HepG2 (cell line): ENCODE results near the gene PLEKHH3. TPM values are rescaled to one million over a fixed set of nuclear protein-coding genes. Genes with fewer than 3 reads are reported as not detected.
A peak's percentile ranks its signal among the peaks of the same experiment; 100 is the strongest.

Experiments used
- ARNTL ChIP-seq: sonication (generic); formaldehyde crosslinking; IDR thresholded peaks from 2 replicates; pipeline ENCODE4 v1.4.0; 2020; ENCODE audit warnings: mild to moderate bottlenecking, missing genetic modification reagents
- JDP2 ChIP-seq: sonication (generic); formaldehyde crosslinking; IDR thresholded peaks from 2 replicates; pipeline ENCODE4 v1.8.1; 2022; ENCODE audit warnings: missing genetic modification reagents, borderline replicate concordance
- KLF12 ChIP-seq: sonication (generic); formaldehyde crosslinking; IDR thresholded peaks from 2 replicates; pipeline ENCODE4 v1.4.0; 2020; ENCODE audit warnings: missing genetic modification reagents, borderline replicate concordance
- PRPF4 ChIP-seq: fragments of 200-400 bp; formaldehyde crosslinking; IDR thresholded peaks from 2 replicates; pipeline ENCODE4 v1.6.1; 2016; ENCODE audit warnings: low read length, low read depth; ENCODE audit not compliant: poor library complexity, severe bottlenecking
- SP1 ChIP-seq, 2 experiments: fragments of 450-650 bp in 1 of 2; sonication (generic) in 1 of 2; formaldehyde crosslinking in 1 of 2; IDR thresholded peaks; 2 replicates each; pipeline versions ENCODE4 v1.4.0 to v1.6.1; 2016 to 2020; ENCODE audit warnings: missing genetic modification reagents in 1 of 2
- TRIM24 ChIP-seq: sonication (generic); formaldehyde crosslinking; IDR thresholded peaks from 2 replicates; pipeline ENCODE4 v1.8.0; 2022; ENCODE audit warnings: mild to moderate bottlenecking, missing genetic modification reagents
- ZC3H4 ChIP-seq: sonication (generic); formaldehyde crosslinking; IDR thresholded peaks from 2 replicates; pipeline ENCODE4 v1.4.0; 2020; ENCODE audit warnings: missing genetic modification reagents, borderline replicate concordance
- ZFX ChIP-seq: sonication (generic); formaldehyde crosslinking; IDR thresholded peaks from 2 replicates; pipeline ENCODE4 v1.4.0; 2020; ENCODE audit warnings: mild to moderate bottlenecking, low read depth, missing genetic modification reagents, moderate library complexity
- ZFYVE20 ChIP-seq: sonication (generic); formaldehyde crosslinking; IDR thresholded peaks from 2 replicates; pipeline ENCODE4 v1.8.0; 2023; ENCODE audit warnings: low read depth, mild to moderate bottlenecking, moderate library complexity, missing genetic modification reagents, borderline replicate concordance
- ZNF337 ChIP-seq: sonication (generic); formaldehyde crosslinking; IDR thresholded peaks from 2 replicates; pipeline ENCODE4 v1.5.1; 2020; ENCODE audit warnings: missing genetic modification reagents, low read depth, mild to moderate bottlenecking, borderline replicate concordance
- ZNF703 ChIP-seq: sonication (generic); formaldehyde crosslinking; IDR thresholded peaks from 2 replicates; pipeline ENCODE4 v1.5.1; 2020; ENCODE audit warnings: missing genetic modification reagents, mild to moderate bottlenecking, moderate library complexity, borderline replicate concordance
- polyA plus RNA-seq, 8 experiments: library from polyadenylated mRNA; depleted of rRNA in 3 of 8; stranded (reverse) in 7 of 8; unstranded in 1 of 8; fragments of >200 nt; fragmentation: Illumina TruSeq in 4 of 8; extraction: Trizol in 4 of 8; gene quantifications; 2 replicates each; pipeline versions ENCODE4 v1.2.1 to v1.2.3, GENCODE V29; 2011 to 2016; ENCODE audit warnings: low read depth in 4 of 8, missing spikeins in 1 of 8, mixed read lengths in 1 of 8; ENCODE audit not compliant: insufficient read depth in 1 of 8
- total RNA-seq, 5 experiments: library from RNA; depleted of rRNA; stranded (reverse); fragments of >200 nt; fragmentation: Illumina TruSeq; extraction: Trizol; gene quantifications; 2 replicates each; pipeline ENCODE4 v1.2.3, GENCODE V29; 2016; ENCODE audit warnings: low read depth in 1 of 5
- TF ChIP-seq, protein P1 (sequence below): sonication (generic); formaldehyde crosslinking; IDR thresholded peaks from 2 replicates; pipeline ENCODE4 v1.4.0; 2020; ENCODE audit warnings: mild to moderate bottlenecking, low read depth, missing genetic modification reagents
- TF ChIP-seq, protein P2 (sequence below): sonication (generic); formaldehyde crosslinking; IDR thresholded peaks from 2 replicates; pipeline ENCODE4 v1.5.0; 2020; ENCODE audit warnings: missing genetic modification reagents, mild to moderate bottlenecking, borderline replicate concordance
- TF ChIP-seq, protein P3 (sequence below): sonication (generic); formaldehyde crosslinking; IDR thresholded peaks from 2 replicates; pipeline ENCODE4 v1.8.1; 2022; ENCODE audit warnings: mild to moderate bottlenecking, missing genetic modification reagents
- TF ChIP-seq, protein P4 (sequence below): sonication (generic); IDR thresholded peaks from 2 replicates; pipeline ENCODE4 v1.6.1; 2016; ENCODE audit warnings: low read depth, borderline replicate concordance
- TF ChIP-seq, protein P5 (sequence below): sonication (generic); formaldehyde crosslinking; IDR thresholded peaks from 2 replicates; pipeline ENCODE4 v1.8.0; 2022; ENCODE audit warnings: mild to moderate bottlenecking, missing genetic modification reagents, borderline replicate concordance
- TF ChIP-seq, protein P6 (sequence below): sonication (generic); formaldehyde crosslinking; IDR thresholded peaks from 2 replicates; pipeline ENCODE4 v1.8.1; 2023; ENCODE audit warnings: mild to moderate bottlenecking, missing genetic modification reagents, borderline replicate concordance
- TF ChIP-seq, protein P7 (sequence below): sonication (generic); formaldehyde crosslinking; IDR thresholded peaks from 2 replicates; pipeline ENCODE4 v1.5.0; 2020; ENCODE audit warnings: mild to moderate bottlenecking, missing genetic modification reagents

Gene PLEKHH3
- total and polyA plus RNA-seq, 2 of the 13 experiments (the other 11 are each of a cell fraction or from before 2014, with no cell fraction given), result 6.0 to 19.9 TPM

DNA sequence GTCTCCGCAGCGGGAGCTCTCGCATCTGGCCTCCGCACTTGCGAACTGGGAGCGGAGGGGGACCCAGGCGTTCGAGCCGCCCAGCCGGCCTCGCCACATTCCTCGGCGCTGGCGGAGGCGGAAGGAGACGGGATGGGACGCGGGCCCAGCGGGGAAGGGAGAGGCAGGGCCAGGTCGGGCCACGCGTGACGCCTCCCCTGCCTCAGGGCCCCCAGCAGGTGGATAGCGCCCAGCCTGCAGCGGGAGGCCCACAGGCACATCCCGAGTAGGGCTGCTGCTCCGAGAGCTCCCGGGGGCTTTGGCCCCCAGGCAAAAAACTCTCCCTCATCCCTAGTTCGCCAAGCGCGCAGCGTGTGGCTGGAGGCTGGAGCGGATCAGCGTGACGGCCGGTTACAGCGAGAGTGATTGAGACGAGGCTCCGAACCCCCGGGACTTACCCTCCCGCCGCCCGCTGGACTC lies 800 bp downstream of the PLEKHH3 start (continued):
- TF ChIP-seq, protein P1, sequence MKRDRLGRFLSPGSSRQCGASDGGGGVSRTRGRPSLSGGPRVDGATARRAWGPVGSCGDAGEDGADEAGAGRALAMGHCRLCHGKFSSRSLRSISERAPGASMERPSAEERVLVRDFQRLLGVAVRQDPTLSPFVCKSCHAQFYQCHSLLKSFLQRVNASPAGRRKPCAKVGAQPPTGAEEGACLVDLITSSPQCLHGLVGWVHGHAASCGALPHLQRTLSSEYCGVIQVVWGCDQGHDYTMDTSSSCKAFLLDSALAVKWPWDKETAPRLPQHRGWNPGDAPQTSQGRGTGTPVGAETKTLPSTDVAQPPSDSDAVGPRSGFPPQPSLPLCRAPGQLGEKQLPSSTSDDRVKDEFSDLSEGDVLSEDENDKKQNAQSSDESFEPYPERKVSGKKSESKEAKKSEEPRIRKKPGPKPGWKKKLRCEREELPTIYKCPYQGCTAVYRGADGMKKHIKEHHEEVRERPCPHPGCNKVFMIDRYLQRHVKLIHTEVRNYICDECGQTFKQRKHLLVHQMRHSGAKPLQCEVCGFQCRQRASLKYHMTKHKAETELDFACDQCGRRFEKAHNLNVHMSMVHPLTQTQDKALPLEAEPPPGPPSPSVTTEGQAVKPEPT (CRISPR knock-in tag), result 0 out of 2 replicates have a peak, but pooled peaks have one; percentile 28
- no peak for TF ChIP-seq TRIM24
- TF ChIP-seq, protein P2, sequence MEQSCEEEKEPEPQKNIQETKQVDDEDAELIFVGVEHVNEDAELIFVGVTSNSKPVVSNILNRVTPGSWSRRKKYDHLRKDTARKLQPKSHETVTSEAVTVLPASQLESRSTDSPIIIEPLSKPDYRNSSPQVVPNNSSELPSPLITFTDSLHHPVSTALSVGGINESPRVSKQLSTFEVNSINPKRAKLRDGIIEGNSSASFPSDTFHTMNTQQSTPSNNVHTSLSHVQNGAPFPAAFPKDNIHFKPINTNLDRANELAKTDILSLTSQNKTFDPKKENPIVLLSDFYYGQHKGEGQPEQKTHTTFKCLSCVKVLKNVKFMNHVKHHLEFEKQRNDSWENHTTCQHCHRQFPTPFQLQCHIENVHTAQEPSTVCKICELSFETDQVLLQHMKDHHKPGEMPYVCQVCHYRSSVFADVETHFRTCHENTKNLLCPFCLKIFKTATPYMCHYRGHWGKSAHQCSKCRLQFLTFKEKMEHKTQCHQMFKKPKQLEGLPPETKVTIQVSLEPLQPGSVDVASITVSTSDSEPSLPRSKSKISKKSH, result peak; percentile 40; the same call in 1 of the 2 replicates
- TF ChIP-seq, protein P3, sequence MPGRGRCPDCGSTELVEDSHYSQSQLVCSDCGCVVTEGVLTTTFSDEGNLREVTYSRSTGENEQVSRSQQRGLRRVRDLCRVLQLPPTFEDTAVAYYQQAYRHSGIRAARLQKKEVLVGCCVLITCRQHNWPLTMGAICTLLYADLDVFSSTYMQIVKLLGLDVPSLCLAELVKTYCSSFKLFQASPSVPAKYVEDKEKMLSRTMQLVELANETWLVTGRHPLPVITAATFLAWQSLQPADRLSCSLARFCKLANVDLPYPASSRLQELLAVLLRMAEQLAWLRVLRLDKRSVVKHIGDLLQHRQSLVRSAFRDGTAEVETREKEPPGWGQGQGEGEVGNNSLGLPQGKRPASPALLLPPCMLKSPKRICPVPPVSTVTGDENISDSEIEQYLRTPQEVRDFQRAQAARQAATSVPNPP (CRISPR knock-in tag), result 0 out of 2 replicates have a peak, but pooled peaks have one; percentile 37
- peak; percentile 45; the same call in 1 of the 2 replicates for TF ChIP-seq ZFX
- TF ChIP-seq, protein P4, sequence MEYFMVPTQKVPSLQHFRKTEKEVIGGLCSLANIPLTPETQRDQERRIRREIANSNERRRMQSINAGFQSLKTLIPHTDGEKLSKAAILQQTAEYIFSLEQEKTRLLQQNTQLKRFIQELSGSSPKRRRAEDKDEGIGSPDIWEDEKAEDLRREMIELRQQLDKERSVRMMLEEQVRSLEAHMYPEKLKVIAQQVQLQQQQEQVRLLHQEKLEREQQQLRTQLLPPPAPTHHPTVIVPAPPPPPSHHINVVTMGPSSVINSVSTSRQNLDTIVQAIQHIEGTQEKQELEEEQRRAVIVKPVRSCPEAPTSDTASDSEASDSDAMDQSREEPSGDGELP, result peak; percentile 9; the same call in 1 of the 2 replicates
- peak; percentile 23; the same call in 1 of the 2 replicates for TF ChIP-seq ZNF703 (CRISPR knock-in tag)
- 0 out of 2 replicates have a peak, but pooled peaks have one; percentile 71 for TF ChIP-seq ZFYVE20 (CRISPR knock-in tag)
- TF ChIP-seq, protein P5, sequence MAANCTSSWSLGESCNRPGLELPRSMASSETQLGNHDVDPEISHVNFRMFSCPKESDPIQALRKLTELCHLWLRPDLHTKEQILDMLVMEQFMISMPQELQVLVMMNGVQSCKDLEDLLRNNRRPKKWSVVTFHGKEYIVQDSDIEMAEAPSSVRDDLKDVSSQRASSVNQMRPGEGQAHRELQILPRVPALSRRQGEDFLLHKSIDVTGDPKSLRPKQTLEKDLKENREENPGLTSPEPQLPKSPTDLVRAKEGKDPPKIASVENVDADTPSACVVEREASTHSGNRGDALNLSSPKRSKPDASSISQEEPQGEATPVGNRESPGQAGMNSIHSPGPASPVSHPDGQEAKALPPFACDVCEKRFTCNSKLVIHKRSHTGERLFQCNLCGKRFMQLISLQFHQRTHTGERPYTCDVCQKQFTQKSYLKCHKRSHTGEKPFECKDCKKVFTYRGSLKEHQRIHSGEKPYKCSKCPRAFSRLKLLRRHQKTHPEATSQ, result 0 out of 2 replicates have a peak, but pooled peaks have one; percentile 18
- TF ChIP-seq, protein P6, sequence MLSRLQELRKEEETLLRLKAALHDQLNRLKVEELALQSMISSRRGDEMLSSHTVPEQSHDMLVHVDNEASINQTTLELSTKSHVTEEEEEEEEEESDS, result no peak
- TF ChIP-seq PRPF4, result no peak
- TF ChIP-seq ZNF337 (CRISPR knock-in tag), result no peak
- no peak for TF ChIP-seq KLF12
- no peak for TF ChIP-seq SP1 (IDR thresholded peaks at IDR 0.05)
- TF ChIP-seq SP1 (CRISPR knock-in tag; IDR thresholded peaks at IDR 0.05), result peak; percentile 14; the same call in 1 of the 2 replicates
- 0 out of 2 replicates have a peak, but pooled peaks have one; percentile 5 for TF ChIP-seq ARNTL
- no peak for TF ChIP-seq JDP2
- no peak for TF ChIP-seq ZC3H4 (CRISPR knock-in tag)
- TF ChIP-seq, protein P7, sequence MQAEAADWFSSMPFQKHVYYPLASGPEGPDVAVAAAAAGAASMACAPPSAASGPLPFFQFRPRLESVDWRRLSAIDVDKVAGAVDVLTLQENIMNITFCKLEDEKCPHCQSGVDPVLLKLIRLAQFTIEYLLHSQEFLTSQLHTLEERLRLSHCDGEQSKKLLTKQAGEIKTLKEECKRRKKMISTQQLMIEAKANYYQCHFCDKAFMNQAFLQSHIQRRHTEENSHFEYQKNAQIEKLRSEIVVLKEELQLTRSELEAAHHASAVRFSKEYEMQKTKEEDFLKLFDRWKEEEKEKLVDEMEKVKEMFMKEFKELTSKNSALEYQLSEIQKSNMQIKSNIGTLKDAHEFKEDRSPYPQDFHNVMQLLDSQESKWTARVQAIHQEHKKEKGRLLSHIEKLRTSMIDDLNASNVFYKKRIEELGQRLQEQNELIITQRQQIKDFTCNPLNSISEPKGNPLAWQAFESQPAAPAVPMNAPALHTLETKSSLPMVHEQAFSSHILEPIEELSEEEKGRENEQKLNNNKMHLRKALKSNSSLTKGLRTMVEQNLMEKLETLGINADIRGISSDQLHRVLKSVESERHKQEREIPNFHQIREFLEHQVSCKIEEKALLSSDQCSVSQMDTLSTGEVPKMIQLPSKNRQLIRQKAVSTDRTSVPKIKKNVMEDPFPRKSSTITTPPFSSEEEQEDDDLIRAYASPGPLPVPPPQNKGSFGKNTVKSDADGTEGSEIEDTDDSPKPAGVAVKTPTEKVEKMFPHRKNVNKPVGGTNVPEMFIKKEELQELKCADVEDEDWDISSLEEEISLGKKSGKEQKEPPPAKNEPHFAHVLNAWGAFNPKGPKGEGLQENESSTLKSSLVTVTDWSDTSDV, result no peak
